ENCODE results near the gene GPAT2. TPM values are rescaled to one million over a fixed set of nuclear protein-coding genes. Genes with fewer than 3 reads are reported as not detected.
"Not testable (repeated sequence)": the region's sequence is repeated elsewhere in the genome, so short reads cannot be mapped to it uniquely, and the experiment has no call there.

Gene GPAT2
- total RNA-seq, 2 donors from 2014 or later, result 4.7 to 19.8 TPM

- not testable (repeated sequence) for DNase-seq (ENCODE audit: low spot score in 2 of 2); H3K27ac Mint-ChIP-seq; H3K36me3 Mint-ChIP-seq; H3K9me3 Mint-ChIP-seq
- peak in 1 of 2 donors; percentile 63 for ATAC-seq
Observed at GRCh38 chr2:96049049-96049916, 14.6 kb upstream of the GPAT2 start.

GRCh38 chr2:96035554-96035953, 838 bp upstream of the GPAT2 start:
- H3K27ac Mint-ChIP-seq; DNase-seq (ENCODE audit: low spot score in 2 of 2); ATAC-seq; H3K9me3 Mint-ChIP-seq; H3K36me3 Mint-ChIP-seq: not testable (repeated sequence)

- H3K9me3 Mint-ChIP-seq; H3K27ac Mint-ChIP-seq; H3K36me3 Mint-ChIP-seq; DNase-seq (ENCODE audit: low spot score in 2 of 2): not testable (repeated sequence)
- ATAC-seq, result peak in 1 of 2 donors; percentile 51
Observed at GRCh38 chr2:96033997-96034396, 719 bp downstream of the GPAT2 start.

GRCh38 chr2:96027725-96028325, 6.9 kb downstream of the GPAT2 start:
- ATAC-seq; H3K36me3 Mint-ChIP-seq; H3K27ac Mint-ChIP-seq; H3K9me3 Mint-ChIP-seq; DNase-seq (ENCODE audit: low spot score in 2 of 2): not testable (repeated sequence)

DNA sequence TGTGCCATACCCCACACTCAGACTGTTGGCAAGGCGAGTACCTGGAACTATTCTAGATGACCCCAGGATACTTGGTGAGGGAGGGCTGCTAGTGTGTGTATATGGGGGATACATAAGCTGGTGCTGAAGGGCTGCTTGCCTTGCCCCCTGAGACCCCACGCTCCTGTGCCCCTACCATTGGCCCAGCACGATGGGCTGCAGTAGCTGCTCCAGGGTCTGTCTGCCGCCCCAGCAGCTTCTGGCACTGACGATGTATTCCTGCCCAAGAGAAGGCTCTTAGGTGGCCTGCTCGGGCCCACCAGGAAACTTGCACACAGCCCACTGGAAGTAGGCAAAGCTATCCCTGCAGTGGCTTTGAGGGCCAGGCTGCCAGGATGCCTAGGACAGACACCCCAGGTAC, 9.0 kb downstream of the GPAT2 start:
- not testable (repeated sequence) for ATAC-seq, H3K27ac Mint-ChIP-seq

GRCh38 chr2:96025194-96025492, 9.6 kb downstream of the GPAT2 start:
- peak overlapping the region in 1 of 2 donors; percentile 9 for H3K27ac Mint-ChIP-seq
- no peaks in the 10 kb centered on the region for H3K36me3 Mint-ChIP-seq
- ATAC-seq, result no peak
- DNase-seq (ENCODE audit: low spot score in 2 of 2), result no peak
- H3K9me3 Mint-ChIP-seq, result no peaks in the 10 kb centered on the region

More for the DNA sequence above, 9.0 kb downstream of the GPAT2 start:
- H3K9me3 Mint-ChIP-seq; H3K36me3 Mint-ChIP-seq; DNase-seq (ENCODE audit: low spot score in 2 of 2): not testable (repeated sequence)

GRCh38 chr2:96024336-96025193, 10.2 kb downstream of the GPAT2 start:
- Mint-ChIP-seq H3K9me3 (no peaks in the 10 kb centered on the region), H3K36me3 (no peaks in the 10 kb centered on the region), H3K27ac (peak overlapping the region in 1 of 2 donors; percentile 9)
- DNase-seq (ENCODE audit: low spot score in 2 of 2), result no peak
- ATAC-seq, result no peak

DNA sequence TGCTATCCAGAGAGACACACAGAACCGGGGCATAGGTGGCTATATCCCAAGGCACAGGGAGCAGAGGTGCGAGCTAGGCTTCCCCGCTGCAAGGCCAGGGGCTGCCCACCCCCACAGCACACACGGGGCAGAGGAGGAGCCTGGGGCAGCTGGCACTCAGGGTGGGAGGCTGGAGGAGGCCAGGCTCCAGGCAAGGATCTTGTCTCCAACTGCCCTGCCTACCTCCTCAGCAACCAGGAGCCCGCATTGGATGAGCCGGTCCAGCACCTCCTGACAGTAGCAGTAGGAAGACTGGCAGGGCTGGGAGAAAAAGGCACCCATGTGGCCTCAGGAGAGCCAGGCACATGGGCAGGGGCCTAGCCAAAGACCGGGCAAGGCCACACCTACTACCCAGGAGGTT, 11.0 kb downstream of the GPAT2 start:
- DNase-seq (ENCODE audit: low spot score in 2 of 2); H3K36me3 Mint-ChIP-seq; H3K9me3 Mint-ChIP-seq; H3K27ac Mint-ChIP-seq; ATAC-seq: not testable (repeated sequence)

DNA sequence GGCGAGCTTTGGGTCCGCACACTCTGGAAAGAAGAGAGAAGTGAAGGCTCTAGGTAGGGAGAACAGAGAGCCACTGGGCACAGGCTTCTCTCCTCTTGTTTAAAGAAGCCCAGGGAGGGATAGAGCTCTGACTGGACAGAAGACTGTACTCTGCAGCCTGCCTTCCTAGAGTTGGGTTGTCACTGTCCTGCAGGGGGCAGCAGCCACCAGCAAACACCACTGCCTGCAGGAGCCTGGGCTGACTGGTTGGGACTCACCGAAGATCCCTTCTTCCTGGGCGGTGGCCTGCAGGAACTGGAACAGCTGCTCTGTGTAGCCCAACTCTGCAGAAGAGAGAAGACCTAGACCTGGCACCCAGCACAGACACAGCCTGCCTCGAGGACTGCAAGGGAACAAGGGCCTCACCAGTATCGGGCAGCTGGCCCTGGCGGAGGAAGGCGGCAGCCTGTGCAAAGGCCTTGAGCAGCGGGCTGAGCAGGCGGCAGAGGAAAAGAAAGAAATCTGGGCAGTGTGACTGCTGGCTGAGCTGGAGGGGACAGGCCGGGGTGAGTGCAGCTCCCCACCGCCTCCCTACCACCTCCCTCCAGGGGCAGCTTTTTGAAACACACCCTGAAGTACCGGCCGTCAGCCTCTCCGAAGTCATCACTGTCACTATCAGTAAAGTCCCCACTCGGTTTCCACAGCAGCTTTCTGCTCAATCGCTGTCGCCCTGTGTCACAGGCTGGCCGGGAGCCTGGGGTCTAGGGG, 11.8 kb downstream of the GPAT2 start:
- peak overlapping the region in 1 of 2 donors; percentile 21 for H3K27ac Mint-ChIP-seq
- not testable (repeated sequence) for H3K36me3 Mint-ChIP-seq, H3K9me3 Mint-ChIP-seq
- ATAC-seq, result peak; percentile 92 to 94
- DNase-seq (ENCODE audit: low spot score in 2 of 2), result peak; percentile 66 to 79

DNA sequence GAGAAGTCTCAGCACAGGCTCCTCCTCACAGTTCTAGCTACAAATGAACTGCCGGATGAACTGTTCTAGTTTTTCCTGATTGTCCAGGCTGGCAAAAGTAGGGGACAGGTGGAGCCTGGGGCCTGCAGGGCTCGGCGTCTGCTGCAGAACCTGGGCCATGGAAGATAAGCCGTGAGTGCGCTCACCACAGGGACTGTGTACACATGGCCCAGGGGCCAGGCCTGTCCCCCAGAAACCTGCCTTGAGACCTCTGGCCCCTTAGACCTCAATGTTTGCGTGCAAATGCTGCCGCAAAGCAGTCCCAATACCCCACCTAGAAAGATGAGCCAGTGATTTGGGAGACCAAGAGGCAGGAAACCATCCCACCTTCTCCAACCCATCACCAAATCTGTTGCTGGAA, 12.6 kb downstream of the GPAT2 start:
- DNase-seq (ENCODE audit: low spot score in 2 of 2), result not testable (repeated sequence)

DNA sequence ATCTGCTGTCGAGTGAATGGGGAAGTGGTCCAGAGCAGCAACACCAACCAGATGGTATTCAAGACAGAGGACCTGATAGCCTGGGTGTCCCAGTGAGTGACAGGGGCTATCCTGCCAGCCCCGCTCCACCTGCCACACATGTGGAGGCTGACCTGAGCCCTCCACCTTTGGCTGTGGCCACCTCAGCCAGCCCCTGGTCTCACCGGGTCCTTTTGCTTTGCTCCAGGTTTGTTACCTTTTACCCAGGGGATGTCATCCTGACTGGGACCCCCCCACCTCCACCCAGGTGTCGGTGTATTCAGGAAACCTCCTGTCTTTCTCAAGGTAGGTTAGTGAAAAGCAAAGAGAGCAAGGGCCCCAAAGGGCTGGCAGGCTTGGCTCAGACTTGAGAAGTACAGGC, 13.6 kb downstream of the GPAT2 start:
- not testable (repeated sequence) for H3K36me3 Mint-ChIP-seq; DNase-seq (ENCODE audit: low spot score in 2 of 2); H3K27ac Mint-ChIP-seq; H3K9me3 Mint-ChIP-seq; ATAC-seq

More for the DNA sequence above, 12.6 kb downstream of the GPAT2 start:
- not testable (repeated sequence) for H3K27ac Mint-ChIP-seq, ATAC-seq, H3K36me3 Mint-ChIP-seq, H3K9me3 Mint-ChIP-seq

DNA sequence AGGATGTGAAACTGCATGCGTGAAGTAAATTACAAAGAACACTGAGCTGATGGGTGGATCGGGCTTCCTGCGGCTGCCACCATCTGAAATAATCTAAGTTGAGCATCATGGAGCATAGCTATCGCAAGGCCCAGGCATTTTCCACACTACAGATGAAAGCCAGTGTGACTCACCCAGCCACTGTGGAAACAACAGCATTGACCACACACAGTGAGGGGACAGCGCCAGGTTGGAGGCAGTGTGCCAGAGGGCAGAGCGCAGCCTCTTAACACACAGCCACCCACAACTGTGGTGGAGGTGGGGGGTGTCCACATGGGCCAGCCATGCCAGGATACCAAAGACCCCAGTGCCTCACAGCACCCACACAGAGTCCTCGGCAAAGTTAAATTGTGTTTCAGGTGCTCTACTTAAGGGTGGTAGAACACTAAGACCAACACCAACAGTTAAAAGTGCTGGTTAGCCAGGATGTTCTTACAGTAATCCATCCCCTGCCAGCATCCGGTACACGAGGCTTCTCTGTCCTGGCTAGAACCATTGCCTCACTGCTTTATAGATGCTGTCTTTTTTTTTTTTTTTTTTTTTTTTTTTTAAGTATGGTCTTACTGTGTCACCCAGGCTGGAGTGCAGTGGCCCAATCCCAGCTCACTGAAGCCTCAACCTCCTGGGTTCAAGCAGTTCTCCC, 14.7 kb downstream of the GPAT2 start:
- not testable (repeated sequence) for H3K36me3 Mint-ChIP-seq; DNase-seq (ENCODE audit: low spot score in 2 of 2); H3K9me3 Mint-ChIP-seq
- peak; percentile 37 to 49 for ATAC-seq
- peak overlapping the region in 1 of 2 donors; percentile 3 for H3K27ac Mint-ChIP-seq

DNA sequence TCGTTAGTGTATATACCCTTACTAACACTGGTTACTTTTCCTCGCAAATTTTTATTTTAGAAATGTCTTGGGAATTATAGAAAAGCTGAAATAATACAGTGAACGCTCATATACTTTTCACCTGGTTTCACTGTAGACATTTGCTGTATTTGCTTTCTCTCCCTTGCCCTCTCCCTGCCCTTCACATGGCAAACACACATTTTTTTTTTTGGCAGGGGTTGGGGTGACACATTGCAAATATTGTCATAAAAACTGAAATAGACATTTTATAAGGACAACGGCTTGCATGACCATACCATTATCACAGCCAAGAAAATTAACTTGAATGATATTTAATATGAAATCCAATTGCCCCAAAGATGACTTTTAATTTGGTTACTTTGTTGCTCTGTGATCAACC, 18.4 kb downstream of the GPAT2 start:
- DNase-seq (ENCODE audit: low spot score in 2 of 2); H3K9me3 Mint-ChIP-seq; H3K36me3 Mint-ChIP-seq; H3K27ac Mint-ChIP-seq; ATAC-seq: not testable (repeated sequence)

- H3K36me3 Mint-ChIP-seq; DNase-seq (ENCODE audit: low spot score in 2 of 2); H3K27ac Mint-ChIP-seq; H3K9me3 Mint-ChIP-seq; ATAC-seq: not testable (repeated sequence)
Observed at GRCh38 chr2:96012792-96013264, 21.9 kb downstream of the GPAT2 start.

GRCh38 chr2:96012086-96012791, 22.5 kb downstream of the GPAT2 start:
- H3K36me3 Mint-ChIP-seq; ATAC-seq; H3K27ac Mint-ChIP-seq; DNase-seq (ENCODE audit: low spot score in 2 of 2); H3K9me3 Mint-ChIP-seq: not testable (repeated sequence)

Measured in activated naive CD4-positive, alpha-beta T cell treated with anti-CD3 and anti-CD28 coated beads, Interleukin-2, amount 50 U/mL, for 72 hours (primary cell).